CD4-positive, alpha-beta T cell (primary cell): Measurements from ENCODE around the gene EPSTI1. TPM values are rescaled to one million over a fixed set of nuclear protein-coding genes. Genes with fewer than 3 reads are reported as not detected.

Source experiments
- ATAC-seq: fragments of 200-7000 bp; cut with Tn5 transposase; one replicate; pipeline ENCODE4 v1.10.0; 2022; ENCODE audit warnings: mild to moderate bottlenecking; ENCODE audit not compliant: poor library complexity
- CTCF ChIA-PET: fragments of 350-600 bp; sonication (Branson Sonifier 250); formaldehyde crosslinking; loops from one replicate; lab custom pipeline; 2021; ENCODE audit warnings: antibody characterized with exemption, inconsistent platforms; lab: Charles Lee
- POLR2A ChIA-PET: fragments of 350-600 bp; sonication (Branson Sonifier 250); formaldehyde crosslinking; loops from one replicate; lab custom pipeline; 2021; ENCODE audit warnings: antibody characterized with exemption, inconsistent platforms; lab: Charles Lee
- DNase-seq, 14 experiments: peaks; one replicate each; pipeline ENCODE4 v3.0.0-alpha.2; 2013 to 2020; ENCODE audit warnings: mixed read lengths in 2 of 14
- H3K27ac ChIP-seq, 2 donors: one replicate each; pipeline versions ENCODE4 v1.5.1 to v1.7.0; 2013; ENCODE audit warnings: low read length in 2 of 2, low read depth in 1 of 2, mild to moderate bottlenecking in 1 of 2
- H3K27me3 ChIP-seq, 2 experiments: 1 replicate in 1 of 2; 2 replicates in 1 of 2; pipeline versions ENCODE4 v1.6.1 to v1.7.0; 2013; ENCODE audit warnings: low read length in 2 of 2, control low read depth in 1 of 2, mild to moderate bottlenecking in 1 of 2, moderate library complexity in 1 of 2; ENCODE audit not compliant: insufficient read depth in 2 of 2, control insufficient read depth in 1 of 2
- H3K36me3 ChIP-seq: one replicate; pipeline ENCODE4 v1.6.1; 2013; ENCODE audit warnings: low read length, control low read depth; ENCODE audit not compliant: insufficient read depth
- H3K4me1 ChIP-seq: one replicate; pipeline ENCODE4 v1.6.1; 2013; ENCODE audit warnings: low read length, control low read depth; ENCODE audit not compliant: insufficient read depth
- H3K4me3 ChIP-seq: one replicate; pipeline ENCODE4 v1.5.1; 2013; ENCODE audit warnings: mild to moderate bottlenecking, low read length, moderate library complexity
- H3K9me3 ChIP-seq, 2 experiments: 1 replicate in 1 of 2; 2 replicates in 1 of 2; pipeline versions ENCODE4 v1.6.1 to v1.7.0; 2013; ENCODE audit warnings: low read length in 2 of 2, mild to moderate bottlenecking in 2 of 2, control low read depth in 1 of 2, moderate library complexity in 1 of 2; ENCODE audit not compliant: control insufficient read depth in 1 of 2, insufficient read depth in 1 of 2
- H3K27ac Mint-ChIP-seq: one replicate; pipeline ENCODE4 v1.8.0; 2020; ENCODE audit warnings: mixed read lengths
- H3K27me3 Mint-ChIP-seq: one replicate; pipeline ENCODE4 v1.8.0; 2021; ENCODE audit warnings: mixed read lengths
- H3K36me3 Mint-ChIP-seq: one replicate; pipeline ENCODE4 v1.8.0; 2021; ENCODE audit warnings: low read depth, mixed read lengths
- H3K4me1 Mint-ChIP-seq: one replicate; pipeline ENCODE4 v1.8.0; 2021; ENCODE audit warnings: low read depth, mixed read lengths
- H3K4me3 Mint-ChIP-seq: one replicate; pipeline ENCODE4 v1.8.0; 2020; ENCODE audit warnings: mild to moderate bottlenecking, mixed read lengths
- H3K9me3 Mint-ChIP-seq: one replicate; pipeline ENCODE4 v1.8.0; 2020; ENCODE audit warnings: mixed read lengths
- CTCF ChIP-seq: fragments of 200-600 bp; IDR thresholded peaks from one replicate; pipeline ENCODE4 v1.8.0; 2022; ENCODE audit warnings: antibody characterized with exemption, mild to moderate bottlenecking
- intact Hi-C, 2 experiments: fragments of 100-400 bp; cut with DNase I in 1 of 2; cut with micrococcal nuclease in 1 of 2; formaldehyde crosslinking; loops; one replicate each; pipeline versions ENCODE4 v1.15.1 to v1.9.0; 2023 to 2025; cut with DNase I, micrococcal nuclease
- total RNA-seq, 174 experiments: library from RNA in 2 of 174; stranded (reverse) in 2 of 174; gene quantifications; one replicate each; pipeline ENCODE4 v1.2.3 and lab custom pipeline; 2021 to 2026

The EPSTI1 gene
- total RNA-seq, 2 experiments from 2014 or later, result 23.5 to 24.5 TPM

- H3K9me3 ChIP-seq, result no peaks in the 10 kb centered on the region
- H3K4me3 ChIP-seq, result no peak overlapping the region
- H3K27ac ChIP-seq, result no peak overlapping the region
- CTCF ChIA-PET, result no interaction called here
- H3K27me3 Mint-ChIP-seq, result peaks cover 21% of the 10 kb centered on the region
- intact Hi-C loops, result no loop called here
- H3K27ac Mint-ChIP-seq, result no peak overlapping the region
- H3K27me3 ChIP-seq, result no peaks in the 10 kb centered on the region
- H3K36me3 Mint-ChIP-seq, result no peaks in the 10 kb centered on the region
- no peak for TF ChIP-seq CTCF
- H3K4me3 Mint-ChIP-seq, result no peak overlapping the region
- no peaks in the 10 kb centered on the region for H3K36me3 ChIP-seq
- no peak for ATAC-seq
- no peak for DNase-seq
- POLR2A ChIA-PET, result no interaction called here
- peaks cover 5% of the 10 kb centered on the region for H3K4me1 Mint-ChIP-seq
- H3K9me3 Mint-ChIP-seq, result no peaks in the 10 kb centered on the region
- H3K4me1 ChIP-seq, result no peaks in the 10 kb centered on the region
Measured at GRCh38 chr13:42880056-42880605, 111.9 kb downstream of the EPSTI1 start.

- ChIA-PET POLR2A (no interaction called here), CTCF (no interaction called here)
- Histone ChIP-seq H3K4me1 (no peaks in the 10 kb centered on the region), H3K27me3 (no peaks in the 10 kb centered on the region), H3K4me3 (no peak overlapping the region), H3K27ac (no peak overlapping the region), H3K36me3 (no peaks in the 10 kb centered on the region), H3K9me3 (no peaks in the 10 kb centered on the region)
- Mint-ChIP-seq H3K9me3 (no peaks in the 10 kb centered on the region), H3K27ac (no peak overlapping the region), H3K36me3 (no peaks in the 10 kb centered on the region), H3K4me3 (no peak overlapping the region), H3K4me1 (peaks cover 5% of the 10 kb centered on the region), H3K27me3 (peaks cover 21% of the 10 kb centered on the region)
- intact Hi-C loops, result no loop called here
- no peak for TF ChIP-seq CTCF
- DNase-seq, result no peak
- ATAC-seq, result no peak
Measured at GRCh38 chr13:42878721-42879120, 113.3 kb downstream of the EPSTI1 start.

GRCh38 chr13:42876887-42877545 lies 115.0 kb downstream of the EPSTI1 start:
- H3K9me3 Mint-ChIP-seq, result no peaks in the 10 kb centered on the region
- Histone ChIP-seq H3K4me1 (no peaks in the 10 kb centered on the region), H3K27ac (no peak overlapping the region), H3K9me3 (no peaks in the 10 kb centered on the region), H3K27me3 (no peaks in the 10 kb centered on the region), H3K4me3 (no peak overlapping the region), H3K36me3 (no peaks in the 10 kb centered on the region)
- no peak overlapping the region for H3K27ac Mint-ChIP-seq
- POLR2A ChIA-PET, result no interaction called here
- H3K36me3 Mint-ChIP-seq, result no peaks in the 10 kb centered on the region
- no peak overlapping the region for H3K4me3 Mint-ChIP-seq
- DNase-seq (peak in 1 of 14 experiments; percentile 29), ATAC-seq (no peak)
- no peaks in the 10 kb centered on the region for H3K4me1 Mint-ChIP-seq
- CTCF ChIA-PET, result interaction anchor here (0.7 kb wide), 1 partner anchor 1041 kb away, joined by 3 read pairs; no protein-coding TSS in a partner anchor
- intact Hi-C loops, result no loop called here
- H3K27me3 Mint-ChIP-seq, result peaks cover 21% of the 10 kb centered on the region
- TF ChIP-seq CTCF, result no peak
